Cardiac fibroblast (primary cell): Measurements from ENCODE around the gene TP53I3.
A peak's percentile ranks its signal among the peaks of the same experiment; 100 is the strongest.

ENCODE experiments used
- DNase-seq, 2 donors: peaks; one replicate each; pipeline versions ENCODE4 v3.0.0 to v3.0.0-alpha.2; 2010; ENCODE audit warnings: low read depth in 2 of 2
- H3K4me3 ChIP-seq, 2 donors: replicated peaks in 1 of 2; 1 replicate in 1 of 2; 2 replicates in 1 of 2; pipeline ENCODE4 v1.5.1; 2011; ENCODE audit warnings: low read depth in 2 of 2, low read length in 2 of 2, mild to moderate bottlenecking in 2 of 2, moderate library complexity in 1 of 2
- CTCF ChIP-seq: IDR thresholded peaks from one replicate; pipeline ENCODE4 v1.5.1; 2011; ENCODE audit warnings: low read depth, mild to moderate bottlenecking, low read length, inconsistent platforms

Gene TP53I3

GRCh38 chr2:24076849-24077534 is 7.6 kb downstream of the TP53I3 start:
- no peak for TF ChIP-seq CTCF
- peak overlapping the region; percentile 84 to 89 for H3K4me3 ChIP-seq
- DNase-seq: peak; percentile 20 to 31

GRCh38 chr2:24075915-24076848 is 8.5 kb downstream of the TP53I3 start, which contains the start of gene SF3B6:
Gene SF3B6 (minus strand): TSS chr2:24076326. CDS start chr2:24076229, 97 bp downstream.
- no peak for TF ChIP-seq CTCF
- peak; percentile 99 for DNase-seq
- H3K4me3 ChIP-seq: peak within 1 kb of the TSS; percentile 84 to 89

- DNase-seq: no peak
- TF ChIP-seq CTCF: no peak
- H3K4me3 ChIP-seq: peak overlapping the region; percentile 84 to 89
These were observed 9.4 kb downstream of the TP53I3 start for GRCh38 chr2:24075259-24075658.

- no peak for TF ChIP-seq CTCF
- no peak for DNase-seq
- H3K4me3 ChIP-seq: no peak overlapping the region
These were observed 10.8 kb downstream of the TP53I3 start for GRCh38 chr2:24073816-24074215.

GRCh38 chr2:24072259-24072658 is 12.4 kb downstream of the TP53I3 start:
- no peak for DNase-seq
- no peak overlapping the region for H3K4me3 ChIP-seq
- TF ChIP-seq CTCF: no peak

- no peak for TF ChIP-seq CTCF
- DNase-seq: no peak
These were observed 19.3 kb downstream of the TP53I3 start for GRCh38 chr2:24065341-24065740.

More at GRCh38 chr2:24065341-24065740, 19.3 kb downstream of the TP53I3 start:
- no peak overlapping the region for H3K4me3 ChIP-seq
